CD4-positive, alpha-beta T cell treated with Interleukin-6 for 4 hours (primary cell): ENCODE results near the gene FKBP10.
"Not testable (repeated sequence)": the region's sequence is repeated elsewhere in the genome, so short reads cannot be mapped to it uniquely, and the experiment has no call there.

ENCODE experiments used
- DNase-seq: peaks from one replicate; pipeline ENCODE4 v3.0.0-alpha.2; 2020; ENCODE audit warnings: mixed read lengths

The FKBP10 gene

GRCh38 chr17:41844971-41845370 is 32.2 kb downstream of the FKBP10 start:
- DNase-seq, result no peak

GRCh38 chr17:41848788-41849187 is 36.0 kb downstream of the FKBP10 start:
- no peak for DNase-seq

- DNase-seq, result no peak
Observed at GRCh38 chr17:41849251-41849990, 36.6 kb downstream of the FKBP10 start.

- not testable (repeated sequence) for DNase-seq
Observed at GRCh38 chr17:41851382-41851781, 38.6 kb downstream of the FKBP10 start.

GRCh38 chr17:41860254-41860931 is 47.6 kb downstream of the FKBP10 start:
- no peak for DNase-seq

GRCh38 chr17:41863074-41863848 is 50.5 kb downstream of the FKBP10 start:
- DNase-seq, result peak; percentile 44

- DNase-seq, result no peak
Observed at GRCh38 chr17:41864498-41864835, 51.7 kb downstream of the FKBP10 start.

GRCh38 chr17:41864836-41865595 is 52.2 kb downstream of the FKBP10 start, which contains the start of gene KLHL11:
TSS of gene KLHL11 (minus strand) at chr17:41865423. CDS start at chr17:41865370, 53 bp downstream.
- peak; percentile 90 for DNase-seq

- no peak for DNase-seq
Observed at GRCh38 chr17:41865596-41865893, 52.7 kb downstream of the FKBP10 start.

- DNase-seq, result no peak
Observed at GRCh38 chr17:41868568-41868967, 55.8 kb downstream of the FKBP10 start.

GRCh38 chr17:41869426-41869825 is 56.6 kb downstream of the FKBP10 start:
- DNase-seq, result no peak

GRCh38 chr17:41870097-41870496 is 57.3 kb downstream of the FKBP10 start:
- DNase-seq, result no peak

GRCh38 chr17:41870627-41871026 is 57.8 kb downstream of the FKBP10 start:
- DNase-seq, result no peak

GRCh38 chr17:41871789-41872188 is 59.0 kb downstream of the FKBP10 start:
- DNase-seq, result no peak
